GM12801 (cell line): Measurements from ENCODE around the gene LIPE.

Source experiments
- CTCF ChIP-seq: IDR thresholded peaks from one replicate; pipeline ENCODE4 v1.5.1; 2011; ENCODE audit warnings: control low read depth; ENCODE audit not compliant: insufficient read length; ENCODE audit errors: extremely low read depth

LIPE gene

GRCh38 chr19:42409477-42409876 lies 17.7 kb downstream of the LIPE start:
- no peak for TF ChIP-seq CTCF

- TF ChIP-seq CTCF, result no peak
These were observed 19.4 kb downstream of the LIPE start for GRCh38 chr19:42407816-42408175.

GRCh38 chr19:42407085-42407815 lies 19.9 kb downstream of the LIPE start:
- no peak for TF ChIP-seq CTCF

GRCh38 chr19:42406111-42406510 lies 21.1 kb downstream of the LIPE start:
- no peak for TF ChIP-seq CTCF

- no peak for TF ChIP-seq CTCF
These were observed 23.6 kb downstream of the LIPE start for GRCh38 chr19:42403586-42403985.

- no peak for TF ChIP-seq CTCF
These were observed 24.6 kb downstream of the LIPE start for GRCh38 chr19:42402376-42403116.

- no peak for TF ChIP-seq CTCF
These were observed 25.6 kb downstream of the LIPE start for GRCh38 chr19:42401365-42402303.
